Colonic mucosa (tissue), 4 donors: ENCODE measurements around the gene SLIT3. TPM values are rescaled to one million over a fixed set of nuclear protein-coding genes. Genes with fewer than 3 reads are reported as not detected.

Source experiments
- DNase-seq: peaks from one replicate; pipeline ENCODE4 v3.0.0-alpha.2; 2020
- H3K27ac ChIP-seq: fragments of 200-600 bp; one replicate; pipeline ENCODE4 v1.8.0; 2021
- H3K27me3 ChIP-seq: fragments of 200-600 bp; one replicate; pipeline ENCODE4 v1.8.0; 2021
- H3K36me3 ChIP-seq: fragments of 200-600 bp; one replicate; pipeline ENCODE4 v1.8.0; 2021
- H3K4me1 ChIP-seq: fragments of 200-600 bp; one replicate; pipeline ENCODE4 v1.8.0; 2021; ENCODE audit warnings: mild to moderate bottlenecking
- H3K4me3 ChIP-seq: fragments of 200-600 bp; one replicate; pipeline ENCODE4 v1.8.0; 2021
- H3K9ac ChIP-seq, 2 donors: one replicate each; pipeline ENCODE4 v1.7.0; 2013; ENCODE audit warnings: control low read depth in 2 of 2, low read depth in 2 of 2, low read length in 2 of 2
- H3K9me3 ChIP-seq: fragments of 200-600 bp; one replicate; pipeline ENCODE4 v1.8.0; 2021
- intact Hi-C: fragments of 100-400 bp; cut with DNase I; formaldehyde crosslinking; loops from one replicate; pipeline ENCODE4 v1.14.1; 2022
- total RNA-seq, 2 donors: library from RNA; stranded (reverse); fragmentation: NEBNext Ultra II Directional in 1 of 2; extraction: Animal tissue kit (Norgen Biotek cat#: 25700) in 1 of 2; gene quantifications; one replicate each; pipeline ENCODE4 v1.2.1, GENCODE V29; 2021
- TF ChIP-seq, protein P1 (sequence below): fragments of 200-600 bp; IDR thresholded peaks from one replicate; pipeline ENCODE4 v1.8.0; 2022; ENCODE audit warnings: antibody characterized with exemption, mild to moderate bottlenecking
- donor health status: healthy.
- donor health status: DM: no; HTN: no; CAD: no.
- donor health status: DM: no; HTN: no; CAD: no.

SLIT3 gene
- total RNA-seq, 2 donors from 2014 or later = 3.4 to 7.6 TPM

DNA sequence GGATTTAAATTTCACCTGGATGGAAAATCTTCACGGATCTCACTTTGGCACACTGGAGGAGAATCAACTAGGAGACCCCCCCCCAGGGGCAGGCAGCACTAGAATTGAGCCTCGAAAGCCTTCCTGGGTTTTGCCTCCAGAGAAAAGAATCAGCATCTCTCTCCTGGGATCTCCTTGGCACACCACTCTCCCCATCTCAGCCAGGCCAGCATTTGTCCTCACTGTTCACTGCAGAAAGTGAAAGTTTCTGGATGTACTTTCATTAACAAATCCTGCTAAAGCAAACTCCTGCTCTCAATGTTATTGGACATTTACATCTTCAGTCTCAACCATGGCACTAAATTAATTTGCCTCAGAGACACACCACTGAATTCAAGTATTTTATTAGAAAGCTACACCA lies 312.2 kb downstream of the SLIT3 start:
- Histone ChIP-seq H3K27ac (no peak overlapping the region), H3K9me3 (no peaks in the 10 kb centered on the region), H3K4me1 (no peaks in the 10 kb centered on the region), H3K36me3 (no peaks in the 10 kb centered on the region), H3K27me3 (no peaks in the 10 kb centered on the region), H3K9ac (no peak overlapping the region), H3K4me3 (no peak overlapping the region)
- TF ChIP-seq, protein P1, sequence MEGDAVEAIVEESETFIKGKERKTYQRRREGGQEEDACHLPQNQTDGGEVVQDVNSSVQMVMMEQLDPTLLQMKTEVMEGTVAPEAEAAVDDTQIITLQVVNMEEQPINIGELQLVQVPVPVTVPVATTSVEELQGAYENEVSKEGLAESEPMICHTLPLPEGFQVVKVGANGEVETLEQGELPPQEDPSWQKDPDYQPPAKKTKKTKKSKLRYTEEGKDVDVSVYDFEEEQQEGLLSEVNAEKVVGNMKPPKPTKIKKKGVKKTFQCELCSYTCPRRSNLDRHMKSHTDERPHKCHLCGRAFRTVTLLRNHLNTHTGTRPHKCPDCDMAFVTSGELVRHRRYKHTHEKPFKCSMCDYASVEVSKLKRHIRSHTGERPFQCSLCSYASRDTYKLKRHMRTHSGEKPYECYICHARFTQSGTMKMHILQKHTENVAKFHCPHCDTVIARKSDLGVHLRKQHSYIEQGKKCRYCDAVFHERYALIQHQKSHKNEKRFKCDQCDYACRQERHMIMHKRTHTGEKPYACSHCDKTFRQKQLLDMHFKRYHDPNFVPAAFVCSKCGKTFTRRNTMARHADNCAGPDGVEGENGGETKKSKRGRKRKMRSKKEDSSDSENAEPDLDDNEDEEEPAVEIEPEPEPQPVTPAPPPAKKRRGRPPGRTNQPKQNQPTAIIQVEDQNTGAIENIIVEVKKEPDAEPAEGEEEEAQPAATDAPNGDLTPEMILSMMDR = no peak
- intact Hi-C loops = loop anchor here (2.0 kb wide), 1 partner anchor 316 kb away; no protein-coding TSS in a partner anchor
- DNase-seq = no peak

DNA sequence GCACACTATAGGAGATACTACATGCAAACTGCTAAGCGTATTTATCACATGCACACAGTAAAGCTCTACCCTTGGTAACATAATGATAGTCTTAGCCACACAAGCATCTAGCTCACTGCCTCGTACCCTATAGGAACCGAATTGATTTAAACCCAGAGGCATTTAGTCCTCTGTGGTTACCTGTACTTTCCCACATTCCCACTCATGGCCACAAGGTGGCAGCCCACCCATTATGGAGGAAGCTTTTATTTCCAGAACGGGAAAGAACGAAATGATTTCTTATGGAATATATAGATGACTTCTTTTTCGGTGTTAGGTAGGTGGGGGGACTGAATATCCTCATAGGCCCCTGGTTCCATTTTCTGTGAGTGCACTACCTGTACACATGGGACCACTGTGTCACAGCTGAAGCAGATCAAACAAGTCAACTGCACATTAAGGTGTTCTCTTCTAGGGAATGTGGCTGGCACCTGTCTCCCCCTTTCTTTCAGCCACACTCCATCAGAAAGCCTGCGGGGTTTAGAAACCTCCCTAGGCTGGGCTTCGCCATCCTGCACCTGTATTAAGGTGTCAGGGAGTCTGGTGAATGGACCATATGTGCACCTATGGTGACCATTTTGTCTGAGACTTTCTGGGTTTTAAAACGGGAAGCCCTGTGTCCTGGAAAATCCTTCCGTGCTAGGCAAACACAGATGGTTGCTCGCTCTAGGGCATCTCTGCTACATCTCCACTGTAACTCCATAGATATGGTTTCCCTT lies 313.2 kb downstream of the SLIT3 start:
- Histone ChIP-seq H3K4me1 (no peaks in the 10 kb centered on the region), H3K4me3 (no peak overlapping the region), H3K27ac (no peak overlapping the region), H3K9me3 (no peaks in the 10 kb centered on the region), H3K36me3 (no peaks in the 10 kb centered on the region), H3K27me3 (no peaks in the 10 kb centered on the region), H3K9ac (no peak overlapping the region)
- peak; percentile 78 for DNase-seq
- TF ChIP-seq, protein P1 = peak; percentile 81
- intact Hi-C loops = loop anchor here (2.0 kb wide), 2 partner anchors 317 to 593 kb away; no protein-coding TSS in a partner anchor

DNA sequence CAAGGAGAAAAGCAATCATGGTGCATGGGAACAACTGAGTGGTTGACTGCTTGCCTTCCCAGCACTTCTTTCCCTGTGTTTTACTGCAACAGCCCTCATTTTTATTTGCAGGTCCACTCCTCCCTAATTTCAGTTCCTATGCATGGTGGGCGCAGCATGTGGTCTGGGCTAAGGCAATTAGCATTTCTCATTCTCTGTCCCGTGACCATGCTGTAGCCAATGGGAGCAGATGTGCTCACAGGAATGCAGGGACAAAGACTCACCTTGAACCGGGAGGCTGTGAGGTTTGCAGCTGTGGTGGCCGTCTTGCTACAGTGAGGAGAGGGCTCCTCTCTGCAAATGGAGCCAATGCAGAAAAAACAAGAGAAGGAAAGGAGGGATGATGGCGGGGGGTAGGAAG lies 315.5 kb downstream of the SLIT3 start:
- Histone ChIP-seq H3K9ac (no peak overlapping the region), H3K4me3 (no peak overlapping the region), H3K27me3 (no peaks in the 10 kb centered on the region), H3K9me3 (no peaks in the 10 kb centered on the region), H3K4me1 (no peaks in the 10 kb centered on the region), H3K36me3 (no peaks in the 10 kb centered on the region), H3K27ac (no peak overlapping the region)
- TF ChIP-seq, protein P1 = no peak
- DNase-seq = no peak
- intact Hi-C loops = no loop called here

DNA sequence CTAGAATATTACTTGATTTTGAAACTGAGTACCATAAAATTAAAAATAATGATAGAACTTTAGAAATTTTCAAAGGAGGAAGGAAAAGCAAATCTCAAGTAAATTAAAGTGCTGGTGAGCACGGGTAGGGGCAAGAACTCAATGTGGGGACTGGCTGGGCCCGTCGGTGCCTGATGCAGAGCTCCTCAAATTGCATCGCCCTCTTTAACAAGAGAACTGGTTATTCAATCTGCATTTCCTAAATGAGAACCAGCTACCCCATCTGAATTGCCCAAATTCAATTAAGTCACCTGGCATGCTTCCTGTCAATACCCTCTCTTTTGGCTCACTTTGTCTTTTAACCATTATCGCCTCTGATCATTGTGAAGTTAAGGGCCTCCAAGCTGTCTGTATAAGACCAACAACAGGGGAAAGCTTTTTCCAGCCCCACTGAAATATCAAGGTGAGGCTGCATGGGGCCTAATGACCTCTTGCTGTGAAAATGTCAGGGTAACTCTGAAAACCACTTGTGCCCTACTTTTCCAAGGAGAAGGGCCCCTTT lies 316.7 kb downstream of the SLIT3 start:
- Histone ChIP-seq H3K27ac (no peak overlapping the region), H3K9me3 (no peaks in the 10 kb centered on the region), H3K36me3 (no peaks in the 10 kb centered on the region), H3K27me3 (no peaks in the 10 kb centered on the region), H3K9ac (no peak overlapping the region), H3K4me3 (no peak overlapping the region), H3K4me1 (no peaks in the 10 kb centered on the region)
- intact Hi-C loops = no loop called here
- DNase-seq = no peak
- TF ChIP-seq, protein P1 = no peak

DNA sequence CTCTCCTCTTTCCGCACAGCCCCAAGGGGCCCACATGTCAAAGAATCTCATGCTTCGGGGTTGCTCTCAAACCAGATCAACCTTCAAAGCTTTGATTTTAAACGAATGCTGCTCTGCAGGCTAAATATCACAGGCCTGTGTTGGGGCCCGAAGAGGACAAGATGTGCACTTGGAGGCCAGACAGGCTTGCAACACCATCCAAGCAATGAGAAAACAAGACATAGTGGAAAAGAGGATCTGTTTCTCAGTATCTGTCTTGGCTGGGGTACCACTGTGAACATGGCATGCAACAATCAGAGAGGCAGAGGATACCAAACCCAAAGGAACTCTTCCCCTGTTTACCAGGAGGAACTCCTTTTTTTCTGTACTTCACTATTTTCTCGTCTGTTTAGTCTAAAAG lies 321.8 kb downstream of the SLIT3 start:
- H3K36me3 ChIP-seq = no peaks in the 10 kb centered on the region
- intact Hi-C loops = no loop called here
- no peak overlapping the region for H3K9ac ChIP-seq
- no peak for DNase-seq
- no peak overlapping the region for H3K27ac ChIP-seq
- H3K4me3 ChIP-seq = no peak overlapping the region
- TF ChIP-seq, protein P1 = no peak
- no peaks in the 10 kb centered on the region for H3K4me1 ChIP-seq
- H3K9me3 ChIP-seq = no peaks in the 10 kb centered on the region
- no peaks in the 10 kb centered on the region for H3K27me3 ChIP-seq
